ENCODE data around the gene UBXN2A.
"Not testable (repeated sequence)": the region's sequence is repeated elsewhere in the genome, so short reads cannot be mapped to it uniquely, and the experiment has no call there.

The UBXN2A gene

GRCh38 chr2:24015562-24016375 lies 75.5 kb downstream of the UBXN2A start:
- DNase-seq: no peak

GRCh38 chr2:24016376-24016761 lies 76.1 kb downstream of the UBXN2A start:
- DNase-seq: no peak

- DNase-seq: no peak
These were observed 76.8 kb downstream of the UBXN2A start for GRCh38 chr2:24016853-24017703.

GRCh38 chr2:24017711-24018110 lies 77.4 kb downstream of the UBXN2A start:
- DNase-seq: no peak

GRCh38 chr2:24018241-24018640 lies 78.0 kb downstream of the UBXN2A start:
- no peak for DNase-seq

- no peak for DNase-seq
These were observed 79.5 kb downstream of the UBXN2A start for GRCh38 chr2:24019729-24020128.

- DNase-seq: no peak
These were observed 80.0 kb downstream of the UBXN2A start for GRCh38 chr2:24020244-24020643.

GRCh38 chr2:24021122-24021998 lies 81.1 kb downstream of the UBXN2A start:
- peak; percentile 4 for DNase-seq

- DNase-seq: no peak
These were observed 82.2 kb downstream of the UBXN2A start for GRCh38 chr2:24022324-24022974.

- DNase-seq: no peak
These were observed 82.8 kb downstream of the UBXN2A start for GRCh38 chr2:24022975-24023575.

GRCh38 chr2:24024018-24024417 lies 83.8 kb downstream of the UBXN2A start:
- no peak for DNase-seq

GRCh38 chr2:24024996-24025663 lies 84.9 kb downstream of the UBXN2A start:
- no peak for DNase-seq

- DNase-seq: no peak
These were observed 86.0 kb downstream of the UBXN2A start for GRCh38 chr2:24026233-24026632.

GRCh38 chr2:24038786-24039499 lies 98.7 kb downstream of the UBXN2A start:
- DNase-seq: no peak

- no peak for DNase-seq
These were observed 100.2 kb downstream of the UBXN2A start for GRCh38 chr2:24040511-24040910.

GRCh38 chr2:24043133-24043532 lies 102.9 kb downstream of the UBXN2A start:
- not testable (repeated sequence) for DNase-seq

GRCh38 chr2:24045511-24046508 lies 105.5 kb downstream of the UBXN2A start:
- DNase-seq: no peak

- no peak for DNase-seq
These were observed 106.3 kb downstream of the UBXN2A start for GRCh38 chr2:24046599-24046929.

GRCh38 chr2:24046930-24047702 lies 106.9 kb downstream of the UBXN2A start, which contains the start of gene WDCP:
WDCP (minus strand) TSS chr2:24047391; CDS start chr2:24039494, 7,897 bp downstream.
- peak; percentile 97 for DNase-seq
